A204.1 (cell line): ENCODE data around the gene NHLRC3.
"Not testable (repeated sequence)": the region's sequence is repeated elsewhere in the genome, so short reads cannot be mapped to it uniquely, and the experiment has no call there.

Source experiments
- FAIRE-seq: peaks from 2 replicates; lab custom pipeline; 2012; peaks lifted over from hg19 to GRCh38; lab: Jason Lieb, UNC

The NHLRC3 gene

GRCh38 chr13:39044536-39044935 is 6.3 kb downstream of the NHLRC3 start:
- FAIRE-seq: no peak

GRCh38 chr13:39047560-39047959 is 9.3 kb downstream of the NHLRC3 start:
- FAIRE-seq: no peak

- FAIRE-seq: no peak
Measured at GRCh38 chr13:39048806-39049205, 10.6 kb downstream of the NHLRC3 start.

DNA sequence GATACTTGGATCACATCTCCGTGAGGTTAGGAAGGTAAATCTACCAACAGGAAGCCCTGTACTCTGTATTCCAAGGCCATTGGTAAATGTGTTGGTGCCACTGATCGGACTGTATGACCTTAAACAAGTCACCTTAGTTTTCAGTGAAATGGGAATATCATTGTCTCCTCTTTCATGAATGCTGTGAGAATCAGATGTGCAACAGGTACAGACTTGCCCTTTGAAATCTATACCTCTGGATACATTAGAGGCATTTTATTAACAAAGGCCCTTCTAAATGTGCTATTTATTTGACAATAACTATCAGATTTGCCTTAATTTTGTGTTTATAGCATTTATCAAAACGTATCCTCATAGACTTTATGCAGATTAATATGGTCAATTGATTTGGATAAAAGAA is 11.0 kb downstream of the NHLRC3 start:
- FAIRE-seq: no peak

- peak; percentile 97 for FAIRE-seq
Measured at GRCh38 chr13:39051157-39051556, 12.9 kb downstream of the NHLRC3 start.

- no peak for FAIRE-seq
Measured at GRCh38 chr13:39052944-39053343, 14.7 kb downstream of the NHLRC3 start.

DNA sequence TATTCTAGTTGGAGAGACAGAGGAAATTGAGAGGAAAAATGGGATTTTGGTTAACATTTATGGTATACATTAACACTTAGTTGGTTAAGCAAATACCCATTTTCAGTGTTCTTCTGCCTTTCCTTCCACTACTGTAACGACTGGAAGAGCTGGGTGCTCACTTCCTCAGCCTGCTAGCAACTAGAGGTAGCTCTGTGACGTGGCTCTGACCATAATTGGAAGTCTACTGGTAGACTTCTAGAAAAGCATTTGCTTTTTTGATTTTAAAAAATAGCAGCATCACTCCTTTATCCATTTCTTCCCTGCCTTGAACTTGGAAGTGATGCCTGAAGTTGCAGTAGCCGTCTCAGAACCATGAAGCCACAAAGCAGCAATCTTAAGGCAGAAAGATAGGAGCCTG is 15.9 kb downstream of the NHLRC3 start:
- no peak for FAIRE-seq

- FAIRE-seq: no peak
Measured at GRCh38 chr13:39056018-39056417, 17.8 kb downstream of the NHLRC3 start.

DNA sequence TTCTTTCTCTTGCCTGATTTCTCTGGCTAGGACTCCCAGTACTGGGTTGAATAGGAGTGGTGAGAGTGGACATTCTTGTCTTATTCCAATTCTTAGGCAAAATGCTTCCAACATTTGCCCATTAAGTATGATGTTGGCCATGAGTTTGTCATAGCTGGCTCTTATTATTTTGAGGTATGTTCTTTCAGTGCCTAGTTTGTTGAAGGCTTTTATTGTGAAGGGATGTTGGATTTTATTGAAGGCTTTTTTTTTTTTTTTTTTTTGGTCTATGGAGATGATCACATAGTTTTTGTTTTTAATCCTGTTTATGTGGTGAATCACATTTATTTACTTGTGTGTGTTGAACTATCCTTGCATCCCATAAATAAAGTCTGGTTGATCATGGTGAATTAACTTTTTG is 19.8 kb downstream of the NHLRC3 start:
- no peak for FAIRE-seq

DNA sequence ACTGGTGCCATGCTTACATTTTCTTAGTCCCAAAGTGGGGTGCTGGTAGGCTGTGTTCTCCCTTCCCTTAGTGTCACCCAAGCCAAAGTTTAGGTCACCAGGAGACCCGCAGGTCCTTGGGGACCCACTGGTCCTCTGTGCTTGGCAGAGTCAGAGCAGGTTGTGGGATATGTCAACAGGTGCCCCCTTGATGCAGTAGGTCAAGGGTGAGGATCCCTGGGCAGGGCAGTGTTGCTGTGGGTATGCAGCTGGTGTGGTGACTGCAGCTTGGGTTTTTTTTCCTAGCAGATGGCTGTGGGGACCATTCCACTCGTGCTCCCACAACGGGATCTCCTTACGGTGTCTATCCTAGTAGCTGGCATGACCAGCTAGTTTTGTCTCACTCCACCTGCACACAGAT is 23.7 kb downstream of the NHLRC3 start:
- no peak for FAIRE-seq

- FAIRE-seq: no peak
Measured at GRCh38 chr13:39072842-39073241, 34.6 kb downstream of the NHLRC3 start.

- no peak for FAIRE-seq
Measured at GRCh38 chr13:39073983-39074382, 35.7 kb downstream of the NHLRC3 start.

GRCh38 chr13:39086251-39086945 is 48.1 kb downstream of the NHLRC3 start:
- not testable (repeated sequence) for FAIRE-seq

DNA sequence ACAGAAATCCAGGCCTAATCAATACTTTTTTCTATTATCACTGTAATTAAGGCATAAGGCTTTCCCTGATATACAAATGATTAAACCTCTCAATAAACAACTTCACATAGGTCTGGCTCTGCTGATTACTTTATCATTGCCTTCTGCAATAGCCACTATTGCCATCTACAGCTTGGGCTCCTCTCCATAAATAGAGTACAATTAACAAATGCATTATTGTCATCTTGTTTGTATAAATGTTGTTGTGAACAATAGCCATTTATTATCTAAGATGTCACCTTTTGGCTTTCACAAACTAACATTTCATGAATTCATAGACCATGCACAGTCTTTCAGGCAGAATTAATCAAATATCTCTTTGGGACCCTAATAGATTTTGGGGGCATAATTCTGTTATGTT is 53.3 kb downstream of the NHLRC3 start:
- no peak for FAIRE-seq

- FAIRE-seq: no peak
Measured at GRCh38 chr13:39095500-39095899, 57.2 kb downstream of the NHLRC3 start.

- no peak for FAIRE-seq
Measured at GRCh38 chr13:39099231-39099630, 61.0 kb downstream of the NHLRC3 start.
